IPS-18a (cell line): ENCODE results near the gene MGAT4C.

ENCODE experiments used
- H3K27ac ChIP-seq: one replicate; pipeline ENCODE4 v1.5.1; 2013; ENCODE audit warnings: low read length
- H3K27me3 ChIP-seq: one replicate; pipeline ENCODE4 v1.6.1; 2013; ENCODE audit warnings: mild to moderate bottlenecking, low read length; ENCODE audit not compliant: control insufficient read depth, insufficient read depth
- H3K36me3 ChIP-seq: one replicate; pipeline ENCODE4 v1.6.1; 2013; ENCODE audit warnings: low read depth, low read length; ENCODE audit not compliant: control insufficient read depth
- H3K4me1 ChIP-seq: one replicate; pipeline ENCODE4 v1.6.1; 2013; ENCODE audit warnings: low read depth, low read length; ENCODE audit not compliant: control insufficient read depth
- H3K4me3 ChIP-seq: one replicate; pipeline ENCODE4 v1.5.1; 2013; ENCODE audit warnings: low read length
- H3K9ac ChIP-seq: one replicate; pipeline ENCODE4 v1.6.1; 2013; ENCODE audit warnings: mild to moderate bottlenecking, low read length, moderate library complexity
- H3K9me3 ChIP-seq: one replicate; pipeline ENCODE4 v1.6.1; 2013; ENCODE audit warnings: low read depth, low read length; ENCODE audit not compliant: control insufficient read depth

MGAT4C gene

DNA sequence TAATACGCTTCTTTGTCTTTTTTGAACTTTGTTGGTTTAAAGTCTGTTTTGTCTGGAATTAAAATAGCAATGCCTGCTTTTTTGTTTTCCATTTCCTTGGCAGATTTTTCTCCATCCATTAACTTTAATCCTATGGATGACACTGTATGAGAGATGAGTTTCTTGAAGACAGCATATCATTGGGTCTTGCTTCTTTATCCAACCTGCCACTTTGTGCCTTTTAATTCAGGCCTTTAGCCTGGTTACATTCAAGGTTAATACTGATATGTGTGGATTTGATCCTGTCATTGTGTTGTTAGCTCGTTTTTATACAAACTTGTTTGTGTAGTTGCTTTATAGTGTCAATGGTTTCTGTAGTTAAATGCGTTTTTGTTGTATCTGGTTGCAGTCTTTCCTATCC lies 214.1 kb downstream of the MGAT4C start:
- H3K27ac ChIP-seq, result no peak overlapping the region
- no peaks in the 10 kb centered on the region for H3K4me1 ChIP-seq
- H3K4me3 ChIP-seq, result no peak overlapping the region
- no peaks in the 10 kb centered on the region for H3K36me3 ChIP-seq
- H3K27me3 ChIP-seq, result no peaks in the 10 kb centered on the region
- no peaks in the 10 kb centered on the region for H3K9me3 ChIP-seq
- H3K9ac ChIP-seq, result no peak overlapping the region

DNA sequence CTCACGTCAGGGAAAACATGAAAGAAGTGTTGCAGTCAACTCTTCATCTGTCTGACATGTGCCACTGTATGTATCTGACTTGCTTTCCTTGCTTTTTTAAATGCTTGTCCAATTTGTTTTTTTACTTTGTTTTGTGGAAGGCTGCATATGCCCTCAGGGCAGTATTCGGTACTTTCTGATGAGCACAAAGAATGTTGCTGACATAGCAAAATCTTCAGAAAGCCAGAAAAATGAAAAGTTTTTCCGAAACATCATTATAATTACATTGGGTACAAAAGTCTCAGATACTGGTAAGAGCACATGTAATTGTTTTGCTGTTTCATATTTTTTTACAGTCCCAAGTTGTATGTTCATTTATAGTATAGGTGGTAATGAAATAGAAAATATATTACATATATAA lies 237.8 kb downstream of the MGAT4C start:
- no peaks in the 10 kb centered on the region for H3K4me1 ChIP-seq
- no peaks in the 10 kb centered on the region for H3K27me3 ChIP-seq
- no peaks in the 10 kb centered on the region for H3K36me3 ChIP-seq
- no peak overlapping the region for H3K4me3 ChIP-seq
- H3K27ac ChIP-seq, result no peak overlapping the region
- H3K9me3 ChIP-seq, result no peaks in the 10 kb centered on the region
- H3K9ac ChIP-seq, result no peak overlapping the region

DNA sequence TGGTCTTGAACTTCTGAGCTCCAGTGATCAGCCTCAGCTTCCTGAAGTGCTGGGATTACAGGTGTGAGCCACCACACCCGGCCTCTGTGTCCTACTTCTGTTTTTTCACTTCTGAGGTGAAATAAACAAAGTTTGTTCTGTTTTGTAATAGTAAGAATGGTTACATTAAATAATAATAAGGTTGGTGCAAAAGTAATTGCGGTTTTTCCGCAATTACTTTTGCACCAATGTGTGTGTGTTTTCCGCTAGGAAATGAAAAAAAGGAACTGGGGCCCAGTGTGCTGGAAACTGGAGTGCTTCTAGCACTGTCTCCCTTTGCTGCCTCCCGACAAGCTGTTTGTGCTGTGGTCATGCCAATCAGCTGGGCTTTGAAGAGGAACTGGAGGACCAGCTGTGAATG lies 241.2 kb downstream of the MGAT4C start:
- H3K27me3 ChIP-seq, result no peaks in the 10 kb centered on the region
- no peaks in the 10 kb centered on the region for H3K36me3 ChIP-seq
- H3K9ac ChIP-seq, result no peak overlapping the region
- H3K27ac ChIP-seq, result no peak overlapping the region
- H3K4me1 ChIP-seq, result no peaks in the 10 kb centered on the region
- H3K9me3 ChIP-seq, result no peaks in the 10 kb centered on the region
- no peak overlapping the region for H3K4me3 ChIP-seq

DNA sequence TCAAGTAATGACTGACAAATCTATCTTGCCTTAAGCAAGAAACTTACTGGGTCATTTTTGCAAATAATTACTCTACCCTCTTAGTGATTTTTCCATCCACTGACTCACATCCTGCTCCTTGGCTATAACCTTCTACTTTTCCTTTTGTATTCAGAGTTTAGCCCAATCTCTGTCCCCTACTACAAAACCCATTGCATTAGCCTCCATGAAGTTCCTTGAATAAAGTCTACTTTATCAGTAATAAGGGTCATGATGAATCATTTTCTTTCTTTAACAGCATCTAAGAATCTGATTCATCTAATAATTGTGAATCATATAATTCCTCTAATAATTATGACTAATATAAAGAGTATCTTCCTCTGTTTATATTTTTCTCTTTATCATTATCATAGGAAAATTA lies 249.5 kb downstream of the MGAT4C start:
- no peak overlapping the region for H3K4me3 ChIP-seq
- H3K36me3 ChIP-seq, result no peaks in the 10 kb centered on the region
- H3K27me3 ChIP-seq, result no peaks in the 10 kb centered on the region
- H3K4me1 ChIP-seq, result no peaks in the 10 kb centered on the region
- no peak overlapping the region for H3K9ac ChIP-seq
- no peak overlapping the region for H3K27ac ChIP-seq
- H3K9me3 ChIP-seq, result no peaks in the 10 kb centered on the region

DNA sequence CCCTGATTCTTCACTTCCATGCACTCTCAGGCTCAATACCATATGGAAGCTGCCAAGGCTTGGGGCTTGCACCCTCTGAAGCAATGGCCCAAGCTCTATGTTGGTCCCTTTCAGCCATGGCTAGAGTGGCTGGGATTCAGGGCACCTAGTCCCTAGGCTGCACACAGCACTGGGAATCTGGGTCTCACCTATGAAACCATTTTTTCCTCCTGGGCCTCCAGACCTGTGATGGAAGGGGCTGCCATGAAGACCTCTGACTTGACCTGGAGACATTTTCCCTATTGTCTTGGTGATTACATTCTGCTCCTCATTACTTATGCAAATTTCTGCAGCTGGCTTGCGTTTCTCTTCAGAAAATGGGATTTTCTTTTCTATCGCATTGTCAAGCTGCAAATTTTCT lies 258.1 kb downstream of the MGAT4C start:
- Histone ChIP-seq H3K36me3 (no peaks in the 10 kb centered on the region), H3K9me3 (peaks cover 12% of the 10 kb centered on the region), H3K27me3 (no peaks in the 10 kb centered on the region), H3K9ac (no peak overlapping the region), H3K27ac (no peak overlapping the region), H3K4me3 (no peak overlapping the region), H3K4me1 (no peaks in the 10 kb centered on the region)

DNA sequence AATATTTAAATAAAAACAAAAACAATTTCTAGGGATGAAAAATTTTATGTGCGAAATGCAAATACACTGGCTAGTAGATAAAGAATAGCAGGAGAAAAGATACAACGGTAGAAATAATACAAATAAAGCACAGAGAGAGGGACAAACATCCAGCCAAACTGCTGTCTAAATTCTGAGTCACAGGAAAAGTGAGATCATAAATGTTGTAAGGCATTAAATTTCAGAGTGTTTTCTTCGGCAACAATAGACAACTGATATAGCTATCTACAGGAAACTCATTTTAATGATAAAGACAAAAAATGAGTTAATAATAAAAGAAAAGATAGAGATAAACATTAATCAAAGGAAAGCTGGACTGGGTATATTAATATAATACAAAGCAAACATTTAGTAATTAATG lies 259.9 kb downstream of the MGAT4C start:
- Histone ChIP-seq H3K36me3 (no peaks in the 10 kb centered on the region), H3K9ac (no peak overlapping the region), H3K27me3 (no peaks in the 10 kb centered on the region), H3K4me1 (no peaks in the 10 kb centered on the region), H3K27ac (no peak overlapping the region), H3K9me3 (peaks cover 12% of the 10 kb centered on the region), H3K4me3 (no peak overlapping the region)

DNA sequence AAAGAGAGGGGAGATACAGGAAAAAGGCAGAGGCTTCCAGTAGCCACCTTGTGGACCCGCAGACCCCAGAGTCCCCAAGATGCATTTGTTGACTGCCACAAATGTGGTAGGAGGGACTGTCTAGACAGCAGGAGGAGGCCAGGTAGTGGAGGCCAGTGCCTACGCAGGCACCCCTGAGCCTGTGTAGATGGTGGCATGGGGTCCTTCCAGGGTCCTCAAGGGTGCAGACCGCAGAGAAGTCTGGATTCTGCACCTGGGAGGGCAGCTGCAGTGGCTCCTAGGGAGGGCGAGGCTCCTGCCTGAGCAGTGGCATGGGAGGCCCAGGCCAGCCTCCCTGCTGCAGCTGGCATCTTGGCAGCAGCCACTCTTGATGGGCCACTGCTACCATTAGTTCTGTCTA lies 262.4 kb downstream of the MGAT4C start:
- peaks cover 7% of the 10 kb centered on the region for H3K9me3 ChIP-seq
- no peak overlapping the region for H3K9ac ChIP-seq
- H3K4me3 ChIP-seq, result no peak overlapping the region
- no peaks in the 10 kb centered on the region for H3K27me3 ChIP-seq
- H3K36me3 ChIP-seq, result no peaks in the 10 kb centered on the region
- H3K4me1 ChIP-seq, result no peaks in the 10 kb centered on the region
- no peak overlapping the region for H3K27ac ChIP-seq

DNA sequence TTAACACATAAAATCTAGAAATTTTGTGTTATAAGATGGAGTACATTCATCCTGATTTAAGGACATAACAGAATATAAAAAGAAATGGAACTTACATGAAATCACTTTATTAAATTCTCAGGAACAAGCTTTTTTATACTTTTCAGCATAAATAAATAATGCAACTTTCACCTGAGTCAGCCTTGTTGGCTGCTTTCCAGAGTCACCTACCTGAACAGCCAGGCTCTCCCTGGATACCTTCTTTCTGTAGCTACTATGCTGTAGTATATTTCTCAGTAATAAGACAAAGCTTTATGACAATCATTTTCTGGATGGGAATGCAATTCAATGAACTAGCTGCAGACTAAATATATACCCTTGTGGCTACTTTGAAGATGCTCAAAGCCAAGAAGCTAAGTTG lies 270.2 kb downstream of the MGAT4C start:
- Histone ChIP-seq H3K4me1 (no peaks in the 10 kb centered on the region), H3K36me3 (no peaks in the 10 kb centered on the region), H3K27me3 (no peaks in the 10 kb centered on the region), H3K9me3 (no peaks in the 10 kb centered on the region), H3K4me3 (no peak overlapping the region), H3K9ac (no peak overlapping the region), H3K27ac (no peak overlapping the region)

DNA sequence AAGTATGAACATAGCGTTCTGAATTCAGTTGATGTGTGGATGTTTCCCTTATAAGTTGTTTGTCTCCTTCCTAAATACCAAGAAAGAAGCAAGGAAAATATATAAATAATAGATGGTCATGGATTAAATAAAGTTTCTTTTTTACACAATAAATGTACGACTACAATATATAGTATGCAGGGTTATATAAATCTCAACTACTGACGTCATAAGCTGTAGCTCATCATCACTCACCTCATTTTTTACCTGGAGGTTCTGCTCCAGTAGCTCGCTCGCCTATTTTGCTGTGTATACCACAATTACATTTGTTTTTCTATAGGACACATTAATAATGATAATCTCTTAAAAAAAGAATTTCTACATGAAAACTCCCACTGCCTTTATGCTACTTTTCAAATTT lies 272.6 kb downstream of the MGAT4C start:
- no peaks in the 10 kb centered on the region for H3K36me3 ChIP-seq
- no peak overlapping the region for H3K9ac ChIP-seq
- H3K4me3 ChIP-seq, result no peak overlapping the region
- H3K27me3 ChIP-seq, result no peaks in the 10 kb centered on the region
- H3K9me3 ChIP-seq, result no peaks in the 10 kb centered on the region
- H3K27ac ChIP-seq, result no peak overlapping the region
- no peaks in the 10 kb centered on the region for H3K4me1 ChIP-seq

DNA sequence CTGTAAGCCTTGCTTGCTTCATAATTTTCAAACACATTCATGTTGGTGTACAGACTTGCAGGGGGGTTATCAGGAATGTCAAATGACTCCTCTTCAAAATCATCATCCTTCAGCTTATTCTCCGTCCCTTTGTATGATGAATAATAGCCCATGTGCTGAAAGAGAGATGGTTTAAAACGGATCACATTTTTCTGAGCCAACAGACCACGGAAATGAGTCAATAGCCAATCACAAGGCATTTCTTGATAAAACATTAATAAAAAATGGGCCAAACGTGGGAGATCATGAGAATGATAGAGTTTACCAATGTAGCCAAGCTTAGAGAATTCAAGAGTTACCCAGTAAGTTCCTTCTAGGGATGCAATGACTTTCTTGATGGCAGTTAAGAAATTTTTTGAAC lies 276.6 kb downstream of the MGAT4C start:
- H3K9ac ChIP-seq, result no peak overlapping the region
- no peaks in the 10 kb centered on the region for H3K4me1 ChIP-seq
- no peaks in the 10 kb centered on the region for H3K9me3 ChIP-seq
- no peaks in the 10 kb centered on the region for H3K27me3 ChIP-seq
- H3K4me3 ChIP-seq, result no peak overlapping the region
- no peaks in the 10 kb centered on the region for H3K36me3 ChIP-seq
- no peak overlapping the region for H3K27ac ChIP-seq

DNA sequence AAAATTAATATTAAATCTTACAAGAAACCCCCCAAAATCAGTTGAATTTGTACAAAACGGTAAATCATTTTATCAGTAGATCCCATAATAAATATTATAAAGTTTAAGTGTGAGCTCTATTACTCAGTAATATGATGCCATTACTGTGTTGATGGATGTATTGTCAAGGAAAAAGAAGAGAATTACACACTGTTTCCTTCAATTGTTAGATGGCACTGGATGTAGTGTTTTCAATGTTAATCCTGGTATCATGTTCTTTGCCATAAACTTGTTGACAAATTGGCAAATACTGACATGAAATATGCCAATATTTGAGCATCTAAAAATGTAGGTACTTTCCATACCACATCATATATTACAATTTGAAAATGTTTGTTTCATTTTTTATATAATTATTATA lies 280.5 kb downstream of the MGAT4C start:
- H3K36me3 ChIP-seq, result no peaks in the 10 kb centered on the region
- no peaks in the 10 kb centered on the region for H3K27me3 ChIP-seq
- H3K27ac ChIP-seq, result no peak overlapping the region
- H3K4me3 ChIP-seq, result no peak overlapping the region
- no peak overlapping the region for H3K9ac ChIP-seq
- no peaks in the 10 kb centered on the region for H3K9me3 ChIP-seq
- no peaks in the 10 kb centered on the region for H3K4me1 ChIP-seq

DNA sequence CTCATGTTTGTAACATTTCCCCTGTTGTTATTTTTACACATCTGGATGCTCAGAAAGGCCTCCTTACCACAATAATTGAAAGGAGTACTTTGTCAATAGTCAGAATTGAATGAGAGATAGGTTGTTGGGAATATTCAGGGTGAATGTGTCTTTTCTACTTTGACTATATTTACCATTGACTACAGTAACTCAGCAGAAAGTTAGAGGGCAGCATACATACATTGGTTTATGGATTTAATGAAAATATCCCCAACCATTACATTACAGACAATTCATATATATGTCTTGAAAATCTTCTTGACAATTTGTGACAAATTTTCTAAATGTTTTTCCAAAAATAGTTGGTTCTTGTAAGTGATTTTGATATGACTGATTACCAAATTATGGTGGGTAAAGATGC lies 284.4 kb downstream of the MGAT4C start:
- Histone ChIP-seq H3K9ac (no peak overlapping the region), H3K4me3 (no peak overlapping the region), H3K9me3 (no peaks in the 10 kb centered on the region), H3K27ac (no peak overlapping the region), H3K27me3 (no peaks in the 10 kb centered on the region), H3K36me3 (no peaks in the 10 kb centered on the region), H3K4me1 (no peaks in the 10 kb centered on the region)

DNA sequence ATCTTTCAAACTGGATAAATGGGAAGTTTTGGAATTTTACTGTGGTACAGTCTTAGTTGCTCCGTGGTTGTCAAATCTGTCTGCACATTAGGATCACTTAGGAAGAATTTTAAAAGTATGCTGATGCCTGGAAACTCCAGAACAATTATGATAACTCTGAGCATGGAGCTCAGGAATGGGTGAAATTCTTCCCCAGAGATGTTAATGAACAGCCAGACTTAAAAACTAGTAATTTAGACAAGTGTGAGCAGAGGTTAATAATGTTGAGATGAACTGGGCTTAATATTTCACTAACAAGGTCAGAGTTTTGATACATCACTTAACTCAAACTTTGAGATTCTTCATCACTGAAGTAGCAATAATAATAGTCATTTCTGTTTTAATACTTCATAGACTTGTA lies 287.6 kb downstream of the MGAT4C start:
- Histone ChIP-seq H3K4me1 (no peaks in the 10 kb centered on the region), H3K27ac (no peak overlapping the region), H3K4me3 (no peak overlapping the region), H3K36me3 (no peaks in the 10 kb centered on the region), H3K9ac (no peak overlapping the region), H3K9me3 (no peaks in the 10 kb centered on the region), H3K27me3 (no peaks in the 10 kb centered on the region)
